MCF 10A (cell line): ENCODE measurements around the gene TPGS1. TPM values are rescaled to one million over a fixed set of nuclear protein-coding genes. Genes with fewer than 3 reads are reported as not detected.

Experiments used
- BruUV-seq: library from RNA; stranded (reverse); fragments of 400-500 nt; replicated peaks from 2 replicates; lab custom pipeline; 2021; lab: Mats Ljungman, UMichigan
- CTCF ChIA-PET: fragments of 300-600 bp; sonication (Branson Sonifier 250); formaldehyde crosslinking; extraction: SDS; loops from one replicate; lab custom pipeline; 2021; ENCODE audit warnings: antibody characterized with exemption, inconsistent platforms; lab: Yijun Ruan, JAX
- POLR2A ChIA-PET: fragments of 300-600, 350-650 bp; sonication (Branson Sonifier 250); formaldehyde crosslinking; extraction: SDS; loops from one replicate; lab custom pipeline; 2020; ENCODE audit warnings: antibody characterized with exemption, inconsistent platforms; lab: Yijun Ruan, JAX
- DNase-seq: peaks from one replicate; pipeline ENCODE4 v3.0.0-alpha.2; 2018; ENCODE audit not compliant: unreplicated experiment
- H3K27ac Mint-ChIP-seq: one replicate; pipeline ENCODE4 v1.8.0; 2022; ENCODE audit warnings: mild to moderate bottlenecking, low read depth, mixed read lengths; ENCODE audit not compliant: unreplicated experiment
- H3K27me3 Mint-ChIP-seq: one replicate; pipeline ENCODE4 v1.8.0; 2022; ENCODE audit warnings: mixed read lengths; ENCODE audit not compliant: insufficient read depth, unreplicated experiment
- H3K36me3 Mint-ChIP-seq: one replicate; pipeline ENCODE4 v1.8.0; 2022; ENCODE audit warnings: mild to moderate bottlenecking, moderate library complexity, mixed read lengths; ENCODE audit not compliant: insufficient read depth, unreplicated experiment
- H3K4me1 Mint-ChIP-seq: one replicate; pipeline ENCODE4 v1.8.0; 2022; ENCODE audit warnings: mixed read lengths; ENCODE audit not compliant: insufficient read depth, unreplicated experiment
- H3K4me3 Mint-ChIP-seq: one replicate; pipeline ENCODE4 v1.8.0; 2022; ENCODE audit warnings: mild to moderate bottlenecking, moderate library complexity, mixed read lengths; ENCODE audit not compliant: unreplicated experiment
- H3K9me3 Mint-ChIP-seq: one replicate; pipeline ENCODE4 v1.8.0; 2022; ENCODE audit warnings: mixed read lengths; ENCODE audit not compliant: unreplicated experiment
- intact Hi-C: fragments of 100-400 bp; cut with micrococcal nuclease; formaldehyde crosslinking; loops from 2 replicates; pipeline ENCODE4 v1.14.1; 2022
- total RNA-seq: library from RNA; stranded (reverse); gene quantifications from 2 replicates; pipeline ENCODE4 v1.2.3, GENCODE V29; 2022
- TF ChIP-seq, protein P1 (sequence below): fragments of 200-600 bp; IDR thresholded peaks from one replicate; pipeline ENCODE4 v1.8.0; 2022; ENCODE audit warnings: antibody characterized with exemption, mild to moderate bottlenecking; ENCODE audit not compliant: unreplicated experiment

TPGS1 gene
- total RNA-seq, 1 experiment from 2014 or later, result 11.9 TPM

DNA sequence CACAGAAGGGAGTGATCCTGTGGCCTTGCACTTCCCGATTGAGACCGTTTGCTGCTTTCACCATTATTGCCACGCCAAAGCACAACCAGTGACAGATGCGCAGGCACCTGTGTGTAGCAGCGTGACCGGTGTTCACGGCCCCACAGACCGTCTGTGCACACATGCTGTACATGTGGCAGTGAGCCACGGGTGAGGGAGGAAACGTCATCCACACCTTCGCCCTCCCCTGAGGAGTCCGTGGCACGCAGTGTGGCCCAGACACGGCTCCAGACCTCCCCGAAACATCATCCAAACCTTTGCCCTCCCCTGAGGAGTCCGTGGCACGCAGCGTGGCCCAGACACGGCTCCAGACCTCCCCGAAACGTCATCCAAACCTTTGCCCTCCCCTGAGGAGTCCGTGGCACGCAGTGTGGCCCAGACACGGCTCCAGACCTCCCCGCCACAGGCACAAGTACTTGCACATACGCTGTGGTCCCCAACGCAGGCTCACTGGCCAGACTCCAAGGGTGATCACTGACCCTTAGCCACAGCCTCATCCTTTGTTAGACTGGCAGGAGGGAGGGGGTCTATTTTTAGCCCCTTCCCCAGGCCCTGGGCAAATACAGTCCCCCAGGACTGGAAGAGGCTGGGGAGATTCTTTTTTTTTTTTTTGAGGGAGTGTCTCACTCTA is 38.6 kb upstream of the TPGS1 start:
- Mint-ChIP-seq H3K27ac (no peak overlapping the region), H3K27me3 (no peaks in the 10 kb centered on the region), H3K36me3 (no peaks in the 10 kb centered on the region), H3K4me1 (peaks cover 5% of the 10 kb centered on the region), H3K4me3 (no peak overlapping the region), H3K9me3 (peaks cover 23% of the 10 kb centered on the region)
- DNase-seq, result no peak
- POLR2A ChIA-PET, result no interaction called here
- CTCF ChIA-PET, result no interaction called here
- intact Hi-C loops, result no loop called here
- TF ChIP-seq, protein P1, sequence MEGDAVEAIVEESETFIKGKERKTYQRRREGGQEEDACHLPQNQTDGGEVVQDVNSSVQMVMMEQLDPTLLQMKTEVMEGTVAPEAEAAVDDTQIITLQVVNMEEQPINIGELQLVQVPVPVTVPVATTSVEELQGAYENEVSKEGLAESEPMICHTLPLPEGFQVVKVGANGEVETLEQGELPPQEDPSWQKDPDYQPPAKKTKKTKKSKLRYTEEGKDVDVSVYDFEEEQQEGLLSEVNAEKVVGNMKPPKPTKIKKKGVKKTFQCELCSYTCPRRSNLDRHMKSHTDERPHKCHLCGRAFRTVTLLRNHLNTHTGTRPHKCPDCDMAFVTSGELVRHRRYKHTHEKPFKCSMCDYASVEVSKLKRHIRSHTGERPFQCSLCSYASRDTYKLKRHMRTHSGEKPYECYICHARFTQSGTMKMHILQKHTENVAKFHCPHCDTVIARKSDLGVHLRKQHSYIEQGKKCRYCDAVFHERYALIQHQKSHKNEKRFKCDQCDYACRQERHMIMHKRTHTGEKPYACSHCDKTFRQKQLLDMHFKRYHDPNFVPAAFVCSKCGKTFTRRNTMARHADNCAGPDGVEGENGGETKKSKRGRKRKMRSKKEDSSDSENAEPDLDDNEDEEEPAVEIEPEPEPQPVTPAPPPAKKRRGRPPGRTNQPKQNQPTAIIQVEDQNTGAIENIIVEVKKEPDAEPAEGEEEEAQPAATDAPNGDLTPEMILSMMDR, result no peak
- no TSS peak for BruUV-seq

DNA sequence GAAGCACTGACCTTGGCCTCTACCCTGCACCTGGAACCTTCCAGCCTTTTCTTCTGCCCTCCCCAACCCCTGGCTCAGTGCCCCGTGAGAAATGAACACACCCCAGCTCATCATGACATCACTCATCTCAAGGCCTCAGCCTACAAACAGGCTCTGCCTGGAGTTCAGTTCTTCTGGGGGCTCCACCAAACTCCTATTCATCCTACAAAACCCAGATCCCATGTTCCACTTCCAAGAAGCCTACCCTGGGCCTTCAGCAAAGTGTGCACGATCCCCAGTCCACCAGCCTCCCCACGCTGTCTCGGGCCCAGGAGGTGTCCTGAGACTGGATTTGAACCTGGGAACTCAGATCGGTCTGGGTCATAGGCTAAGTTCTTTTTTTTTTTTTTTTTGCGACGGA is 37.5 kb upstream of the TPGS1 start:
- CTCF ChIA-PET, result interaction anchor here (0.6 kb wide), 2 partner anchors 9 to 56 kb away, joined by 3 read pairs; no protein-coding TSS in a partner anchor

DNA sequence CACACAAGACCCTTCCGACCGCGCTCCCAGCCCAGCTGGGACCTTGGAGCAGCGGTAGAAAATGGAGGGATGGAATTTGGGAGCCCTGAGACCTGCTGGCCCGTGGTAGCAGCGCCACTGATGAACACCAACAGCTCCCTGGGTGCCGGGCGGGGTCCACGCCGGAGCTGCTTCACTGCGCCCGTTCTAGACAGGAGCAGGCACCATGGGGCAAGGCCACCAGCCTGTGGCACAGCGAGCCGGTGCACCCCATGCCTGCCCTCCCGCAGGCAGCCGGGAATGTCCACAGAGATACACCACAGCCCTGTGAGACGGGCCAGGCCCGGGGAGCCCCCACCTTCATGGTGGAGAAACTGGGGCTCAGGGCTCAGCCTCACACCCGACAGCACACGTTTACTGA is 36.6 kb upstream of the TPGS1 start:
- H3K36me3 Mint-ChIP-seq, result no peaks in the 10 kb centered on the region
- no TSS peak for BruUV-seq
- no peak overlapping the region for H3K4me3 Mint-ChIP-seq
- no peak for DNase-seq
- H3K27me3 Mint-ChIP-seq, result no peaks in the 10 kb centered on the region
- peaks cover 5% of the 10 kb centered on the region for H3K4me1 Mint-ChIP-seq
- TF ChIP-seq, protein P1, result no peak
- H3K27ac Mint-ChIP-seq, result no peak overlapping the region
- intact Hi-C loops, result no loop called here
- peaks cover 9% of the 10 kb centered on the region for H3K9me3 Mint-ChIP-seq
- CTCF ChIA-PET, result interaction anchor here (0.6 kb wide), 1 partner anchor 57 kb away, joined by 3 read pairs; no protein-coding TSS in a partner anchor
- POLR2A ChIA-PET, result no interaction called here

More for the DNA sequence above, 37.5 kb upstream of the TPGS1 start:
- no peak overlapping the region for H3K4me3 Mint-ChIP-seq
- no peaks in the 10 kb centered on the region for H3K27me3 Mint-ChIP-seq
- TF ChIP-seq, protein P1, result no peak
- H3K36me3 Mint-ChIP-seq, result no peaks in the 10 kb centered on the region
- no peak overlapping the region for H3K27ac Mint-ChIP-seq
- peaks cover 18% of the 10 kb centered on the region for H3K9me3 Mint-ChIP-seq
- peaks cover 5% of the 10 kb centered on the region for H3K4me1 Mint-ChIP-seq
- intact Hi-C loops, result no loop called here
- BruUV-seq, result no TSS peak
- POLR2A ChIA-PET, result interaction anchor here (0.5 kb wide), 1 partner anchor 15 kb away, joined by 4 read pairs; no protein-coding TSS in a partner anchor
- DNase-seq, result no peak

DNA sequence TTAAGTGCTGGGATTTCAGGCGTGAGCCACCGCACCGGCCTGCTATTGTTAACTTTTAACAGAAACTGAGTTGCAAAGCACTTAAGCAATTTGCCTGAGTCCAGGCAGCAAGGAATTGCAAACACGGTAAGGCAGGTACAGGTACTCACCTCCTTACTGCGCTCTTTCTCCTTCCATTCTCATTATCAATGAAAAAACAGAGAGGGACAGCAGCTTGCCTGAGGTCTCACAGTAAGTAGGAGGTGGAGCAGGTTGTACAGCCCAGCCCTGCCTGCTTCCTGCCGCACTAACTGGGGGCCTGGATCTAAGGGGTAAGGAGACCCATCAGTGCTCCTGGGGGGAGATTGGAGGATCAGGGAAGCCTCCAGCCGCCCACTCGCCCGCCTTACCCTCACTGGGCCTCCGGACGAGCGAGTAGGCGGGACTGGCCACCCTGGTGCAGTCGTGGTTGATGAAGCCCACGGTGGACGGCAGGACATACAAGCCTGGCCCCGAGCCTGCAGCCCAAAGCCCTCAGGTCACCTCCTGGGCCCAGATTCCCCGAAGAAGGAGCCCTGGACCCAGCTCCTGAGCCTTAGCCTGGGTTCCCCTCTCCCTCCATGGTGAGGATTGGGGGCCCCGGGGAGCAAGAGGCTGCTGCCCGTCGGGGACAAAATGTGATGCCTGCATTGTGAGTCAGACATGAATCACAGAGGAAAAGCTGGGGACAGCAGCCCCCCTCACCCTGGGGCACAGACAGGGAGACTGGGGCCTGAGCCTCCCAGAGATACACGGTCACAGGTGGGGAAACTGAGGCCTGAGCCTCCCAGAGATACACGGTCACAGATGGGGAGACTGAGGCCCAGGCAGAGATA is 35.1 kb upstream of the TPGS1 start:
- Mint-ChIP-seq H3K4me3 (no peak overlapping the region), H3K27ac (no peak overlapping the region), H3K27me3 (no peaks in the 10 kb centered on the region), H3K4me1 (peaks cover 5% of the 10 kb centered on the region), H3K36me3 (no peaks in the 10 kb centered on the region), H3K9me3 (no peaks in the 10 kb centered on the region)
- TF ChIP-seq, protein P1, result no peak
- ChIA-PET CTCF (interaction anchor here (0.7 kb wide), 1 partner anchor 34 kb away, joined by 4 read pairs; no protein-coding TSS in a partner anchor), POLR2A (no interaction called here)
- no peak for DNase-seq
- no TSS peak for BruUV-seq
- intact Hi-C loops, result no loop called here
